Keratinocyte (primary cell): ENCODE results near the gene DSCAM. TPM values are rescaled to one million over a fixed set of nuclear protein-coding genes. Genes with fewer than 3 reads are reported as not detected.

Source experiments
- DNase-seq: peaks from one replicate; pipeline ENCODE4 v3.0.0-alpha.2; 2011; ENCODE audit warnings: low read depth, missing footprints, low spot score
- FAIRE-seq: peaks from 2 replicates; lab custom pipeline; 2011; peaks lifted over from hg19 to GRCh38; lab: Jason Lieb, UNC
- H2AFZ ChIP-seq: 2 replicates; pipeline ENCODE4 v1.6.0; 2012; ENCODE audit warnings: low read length, control low read depth, inconsistent platforms; ENCODE audit not compliant: control insufficient read depth
- H3K27ac ChIP-seq: 2 replicates; pipeline ENCODE4 v1.5.1; 2011; ENCODE audit warnings: low read length; ENCODE audit not compliant: control insufficient read depth, insufficient read depth
- H3K27me3 ChIP-seq: 3 replicates; pipeline ENCODE4 v1.6.0; 2011; ENCODE audit warnings: low read length; ENCODE audit not compliant: control insufficient read depth, insufficient read depth; ENCODE audit errors: extremely low read depth
- H3K36me3 ChIP-seq, 2 experiments: 2 replicates in 1 of 2; 3 replicates in 1 of 2; pipeline ENCODE4 v1.5.1; 2011; ENCODE audit warnings: low read length in 2 of 2, mild to moderate bottlenecking in 1 of 2; ENCODE audit not compliant: control insufficient read depth in 2 of 2, insufficient read depth in 2 of 2; ENCODE audit errors: extremely low read depth in 1 of 2
- H3K4me1 ChIP-seq: 3 replicates; pipeline ENCODE4 v1.5.1; 2011; ENCODE audit warnings: low read length; ENCODE audit not compliant: control insufficient read depth, insufficient read depth; ENCODE audit errors: extremely low read depth
- H3K4me2 ChIP-seq: 3 replicates; pipeline ENCODE4 v1.6.0; 2011; ENCODE audit warnings: low read depth, low read length; ENCODE audit not compliant: control insufficient read depth, insufficient read depth; ENCODE audit errors: extremely low read depth
- H3K4me3 ChIP-seq, 3 experiments: fragments of 200-600 bp in 1 of 3; sonication (generic) in 1 of 3; 2 replicates in 2 of 3; 3 replicates in 1 of 3; pipeline ENCODE4 v1.5.1; 2011 to 2016; ENCODE audit warnings: low read length in 3 of 3, mild to moderate bottlenecking in 3 of 3, control low read depth in 2 of 3, inconsistent platforms in 1 of 3, low read depth in 1 of 3, mixed read lengths in 1 of 3, mixed run types in 1 of 3, moderate library complexity in 1 of 3; ENCODE audit not compliant: control insufficient read depth in 2 of 3, insufficient read depth in 2 of 3; ENCODE audit errors: extremely low read depth in 1 of 3
- H3K79me2 ChIP-seq: 2 replicates; pipeline ENCODE4 v1.6.0; 2012; ENCODE audit warnings: low read length; ENCODE audit not compliant: control insufficient read depth, insufficient read depth
- H3K9ac ChIP-seq: 3 replicates; pipeline ENCODE4 v1.6.0; 2011; ENCODE audit warnings: low read length; ENCODE audit not compliant: control insufficient read depth, insufficient read depth; ENCODE audit errors: extremely low read depth
- H3K9me1 ChIP-seq: 3 replicates; pipeline ENCODE4 v1.6.0; 2011; ENCODE audit warnings: low read length; ENCODE audit not compliant: control insufficient read depth, insufficient read depth; ENCODE audit errors: extremely low read depth
- H3K9me3 ChIP-seq: 2 replicates; pipeline ENCODE4 v1.5.1; 2012; ENCODE audit warnings: low read depth, low read length; ENCODE audit not compliant: control insufficient read depth
- H4K20me1 ChIP-seq: 3 replicates; pipeline ENCODE4 v1.6.0; 2011; ENCODE audit warnings: low read length; ENCODE audit not compliant: control insufficient read depth, insufficient read depth; ENCODE audit errors: extremely low read depth
- EZH2 ChIP-seq: IDR thresholded peaks from one replicate; pipeline ENCODE4 v1.6.1; 2012; ENCODE audit warnings: inconsistent platforms, mild to moderate bottlenecking, low read length, moderate library complexity
- dilution Hi-C: fragments of 300-500 bp; cut with MboI; formaldehyde crosslinking; loops from one replicate; pipeline ENCODE4 v1.7.0; 2020; ENCODE audit warnings: low sequenced_read_pairs; ENCODE audit not compliant: extremely low pct_ligation_motif_present
- polyA plus RNA-seq, 5 experiments: library from polyadenylated mRNA; depleted of rRNA in 3 of 5; stranded (reverse) in 3 of 5; stranded (forward) in 1 of 5; unstranded in 1 of 5; fragments of >200 nt; gene quantifications; 1 replicate in 1 of 5; 2 replicates in 3 of 5; 3 replicates in 1 of 5; pipeline versions ENCODE4 v1.2.1 to v1.2.3, GENCODE V29; 2011 to 2012; ENCODE audit warnings: missing spikeins in 2 of 5, low read depth in 1 of 5, low replicate concordance in 1 of 5
- TF ChIP-seq, protein P1 (sequence below), 3 experiments: IDR thresholded peaks in 1 of 3; conservative IDR thresholded peaks in 1 of 3; optimal IDR thresholded peaks in 1 of 3; 2 replicates in 2 of 3; 3 replicates in 1 of 3; pipeline versions ENCODE3 to v1.5.1; 2011; ENCODE audit warnings: low read length in 3 of 3, mild to moderate bottlenecking in 3 of 3, moderate library complexity in 2 of 3, control low read depth in 1 of 3, inconsistent platforms in 1 of 3; ENCODE audit not compliant: insufficient read depth in 2 of 3; ENCODE audit errors: extremely low read depth in 1 of 3

DSCAM gene
- polyA plus RNA-seq, 1 donor (not counting 4 experiments of a cell fraction or from before 2014, with no cell fraction given) = 2.1 TPM

DNA sequence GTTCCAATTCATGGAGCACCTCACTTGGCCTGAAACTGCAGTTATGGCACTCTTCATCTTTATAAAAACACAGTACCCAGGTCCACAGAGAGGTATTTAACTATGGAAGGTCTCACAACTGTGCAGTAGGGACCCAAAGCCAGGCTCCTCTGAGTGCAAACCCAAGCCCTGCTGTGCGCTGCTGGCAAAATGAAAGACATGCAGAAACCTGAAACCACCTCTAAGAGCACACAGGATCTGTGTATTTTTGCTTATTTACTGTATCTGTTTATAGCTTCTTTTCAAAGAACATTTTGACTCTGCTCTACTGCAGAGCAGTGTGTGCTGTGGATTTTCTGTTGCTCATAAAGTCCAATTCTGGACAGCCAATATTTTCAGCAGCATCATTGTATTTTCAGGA is 166.6 kb downstream of the DSCAM start:
- no peak for FAIRE-seq
- H3K9me1 ChIP-seq = no peaks in the 10 kb centered on the region
- no peak overlapping the region for H3K9ac ChIP-seq
- no peak overlapping the region for H3K4me3 ChIP-seq
- H3K79me2 ChIP-seq = peaks cover 2% of the 10 kb centered on the region
- no peak overlapping the region for H3K4me2 ChIP-seq
- H3K9me3 ChIP-seq = no peaks in the 10 kb centered on the region
- H3K36me3 ChIP-seq = no peaks in the 10 kb centered on the region
- H4K20me1 ChIP-seq = no peaks in the 10 kb centered on the region
- H3K27me3 ChIP-seq = no peaks in the 10 kb centered on the region
- no peak overlapping the region for H2AFZ ChIP-seq
- dilution Hi-C loops = no loop called here
- H3K4me1 ChIP-seq = peaks cover 7% of the 10 kb centered on the region
- no peak for DNase-seq
- no peak overlapping the region for H3K27ac ChIP-seq
- TF ChIP-seq, protein P1, sequence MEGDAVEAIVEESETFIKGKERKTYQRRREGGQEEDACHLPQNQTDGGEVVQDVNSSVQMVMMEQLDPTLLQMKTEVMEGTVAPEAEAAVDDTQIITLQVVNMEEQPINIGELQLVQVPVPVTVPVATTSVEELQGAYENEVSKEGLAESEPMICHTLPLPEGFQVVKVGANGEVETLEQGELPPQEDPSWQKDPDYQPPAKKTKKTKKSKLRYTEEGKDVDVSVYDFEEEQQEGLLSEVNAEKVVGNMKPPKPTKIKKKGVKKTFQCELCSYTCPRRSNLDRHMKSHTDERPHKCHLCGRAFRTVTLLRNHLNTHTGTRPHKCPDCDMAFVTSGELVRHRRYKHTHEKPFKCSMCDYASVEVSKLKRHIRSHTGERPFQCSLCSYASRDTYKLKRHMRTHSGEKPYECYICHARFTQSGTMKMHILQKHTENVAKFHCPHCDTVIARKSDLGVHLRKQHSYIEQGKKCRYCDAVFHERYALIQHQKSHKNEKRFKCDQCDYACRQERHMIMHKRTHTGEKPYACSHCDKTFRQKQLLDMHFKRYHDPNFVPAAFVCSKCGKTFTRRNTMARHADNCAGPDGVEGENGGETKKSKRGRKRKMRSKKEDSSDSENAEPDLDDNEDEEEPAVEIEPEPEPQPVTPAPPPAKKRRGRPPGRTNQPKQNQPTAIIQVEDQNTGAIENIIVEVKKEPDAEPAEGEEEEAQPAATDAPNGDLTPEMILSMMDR (optimal IDR thresholded peaks at IDR 0.05 in 1 of 3, IDR thresholded peaks at IDR 0.05 in 1 of 3, conservative IDR thresholded peaks at IDR 0.05 in 1 of 3; ENCODE audit: extremely low read depth in 1 of 3, insufficient read depth in 2 of 3, low read length in 3 of 3) = no peak
- TF ChIP-seq EZH2 = no peak

DNA sequence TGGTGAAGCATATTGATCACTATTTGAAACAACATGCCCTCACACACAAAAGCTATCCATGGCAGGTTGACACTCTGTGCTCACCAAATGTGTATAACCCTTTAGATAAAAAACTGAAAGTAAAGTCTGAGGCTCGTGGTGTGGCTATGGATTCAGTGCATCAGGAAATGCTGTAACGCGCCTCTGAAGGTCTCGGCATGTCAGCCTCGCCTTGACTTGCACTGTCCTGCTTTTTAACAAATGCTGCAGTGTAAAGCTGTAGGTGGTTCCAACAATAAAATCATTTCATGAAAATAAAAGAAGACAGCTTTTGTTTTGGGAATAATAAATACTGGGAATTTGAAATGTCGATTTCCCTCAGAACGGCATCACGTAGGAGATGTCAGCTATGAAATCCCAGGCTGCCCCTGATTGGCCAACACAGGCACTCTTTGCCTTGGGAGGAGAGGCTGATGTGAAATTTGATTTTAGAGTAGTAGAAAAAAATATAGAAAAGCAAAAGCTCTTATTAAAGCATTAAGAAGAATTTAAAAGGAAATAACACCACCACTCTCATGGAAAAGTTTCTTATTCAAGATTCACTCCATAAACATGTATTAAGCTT is 168.2 kb downstream of the DSCAM start:
- peak overlapping the region; percentile 17 for H3K27ac ChIP-seq
- peak overlapping the region; percentile 25 to 57 (median 52) for H3K4me3 ChIP-seq
- peaks cover 4% of the 10 kb centered on the region for H3K4me1 ChIP-seq
- DNase-seq = no peak
- H3K79me2 ChIP-seq = peaks cover 2% of the 10 kb centered on the region
- no peaks in the 10 kb centered on the region for H4K20me1 ChIP-seq
- no peaks in the 10 kb centered on the region for H3K9me3 ChIP-seq
- H2AFZ ChIP-seq = peak overlapping the region; percentile 69
- no peaks in the 10 kb centered on the region for H3K27me3 ChIP-seq
- H3K9me1 ChIP-seq = no peaks in the 10 kb centered on the region
- peak; percentile 92 for FAIRE-seq
- no peak for TF ChIP-seq EZH2
- TF ChIP-seq, protein P1 (optimal IDR thresholded peaks at IDR 0.05 in 1 of 3, IDR thresholded peaks at IDR 0.05 in 1 of 3, conservative IDR thresholded peaks at IDR 0.05 in 1 of 3; ENCODE audit: extremely low read depth in 1 of 3, insufficient read depth in 2 of 3, low read length in 3 of 3) = no peak
- H3K4me2 ChIP-seq = peak overlapping the region; percentile 88
- dilution Hi-C loops = no loop called here
- H3K36me3 ChIP-seq = no peaks in the 10 kb centered on the region
- H3K9ac ChIP-seq = peak overlapping the region; percentile 32
